ENCODE measurements around the gene SHISAL2A.

DNA sequence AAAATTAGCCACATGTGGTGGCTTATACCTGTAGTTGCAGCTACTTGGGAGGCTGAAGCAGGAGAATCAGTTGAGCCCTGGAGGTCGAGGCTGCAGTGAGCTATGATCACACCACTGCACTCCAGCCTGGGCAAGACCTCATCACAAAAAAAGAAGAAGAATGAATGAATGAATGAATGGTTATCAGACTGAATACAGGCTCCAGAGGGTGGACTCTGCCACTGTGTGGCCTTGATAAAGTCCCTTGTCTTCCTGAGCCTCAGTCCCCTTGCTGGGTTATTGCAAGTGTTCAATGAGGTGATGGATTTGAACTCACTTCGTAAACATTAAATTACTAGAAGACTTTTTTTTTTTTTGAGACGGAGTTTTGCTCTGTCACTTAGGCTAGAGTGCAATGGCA, 24.7 kb downstream of the SHISAL2A start:
- no peak for TF ChIP-seq POLR2A (IDR thresholded peaks at IDR 0.05)
- TF ChIP-seq, protein P1, sequence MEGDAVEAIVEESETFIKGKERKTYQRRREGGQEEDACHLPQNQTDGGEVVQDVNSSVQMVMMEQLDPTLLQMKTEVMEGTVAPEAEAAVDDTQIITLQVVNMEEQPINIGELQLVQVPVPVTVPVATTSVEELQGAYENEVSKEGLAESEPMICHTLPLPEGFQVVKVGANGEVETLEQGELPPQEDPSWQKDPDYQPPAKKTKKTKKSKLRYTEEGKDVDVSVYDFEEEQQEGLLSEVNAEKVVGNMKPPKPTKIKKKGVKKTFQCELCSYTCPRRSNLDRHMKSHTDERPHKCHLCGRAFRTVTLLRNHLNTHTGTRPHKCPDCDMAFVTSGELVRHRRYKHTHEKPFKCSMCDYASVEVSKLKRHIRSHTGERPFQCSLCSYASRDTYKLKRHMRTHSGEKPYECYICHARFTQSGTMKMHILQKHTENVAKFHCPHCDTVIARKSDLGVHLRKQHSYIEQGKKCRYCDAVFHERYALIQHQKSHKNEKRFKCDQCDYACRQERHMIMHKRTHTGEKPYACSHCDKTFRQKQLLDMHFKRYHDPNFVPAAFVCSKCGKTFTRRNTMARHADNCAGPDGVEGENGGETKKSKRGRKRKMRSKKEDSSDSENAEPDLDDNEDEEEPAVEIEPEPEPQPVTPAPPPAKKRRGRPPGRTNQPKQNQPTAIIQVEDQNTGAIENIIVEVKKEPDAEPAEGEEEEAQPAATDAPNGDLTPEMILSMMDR (IDR thresholded peaks at IDR 0.05), result no peak
